HUES48 (cell line): Measurements from ENCODE around the gene RAD18.

ENCODE experiments used
- H3K27ac ChIP-seq: one replicate; pipeline ENCODE4 v1.7.0; 2013; ENCODE audit warnings: low read depth, low read length, inconsistent platforms
- H3K27me3 ChIP-seq: 2 replicates; pipeline ENCODE4 v1.6.1; 2013; ENCODE audit warnings: mild to moderate bottlenecking, low read length; ENCODE audit not compliant: control insufficient read depth, insufficient read depth
- H3K36me3 ChIP-seq: 2 replicates; pipeline ENCODE4 v1.6.1; 2013; ENCODE audit warnings: low read length; ENCODE audit not compliant: control insufficient read depth, insufficient read depth
- H3K4me1 ChIP-seq: 2 replicates; pipeline ENCODE4 v1.6.1; 2013; ENCODE audit warnings: mild to moderate bottlenecking, low read length; ENCODE audit not compliant: control insufficient read depth, insufficient read depth
- H3K4me3 ChIP-seq: 2 replicates; pipeline ENCODE4 v1.5.1; 2013; ENCODE audit warnings: mild to moderate bottlenecking, low read depth, low read length
- H3K9ac ChIP-seq: 2 replicates; pipeline ENCODE4 v1.6.1; 2013; ENCODE audit warnings: mild to moderate bottlenecking, low read depth, low read length, moderate library complexity
- H3K9me3 ChIP-seq: 2 replicates; pipeline ENCODE4 v1.6.1; 2013; ENCODE audit warnings: low read length; ENCODE audit not compliant: control insufficient read depth, insufficient read depth

RAD18 gene

DNA sequence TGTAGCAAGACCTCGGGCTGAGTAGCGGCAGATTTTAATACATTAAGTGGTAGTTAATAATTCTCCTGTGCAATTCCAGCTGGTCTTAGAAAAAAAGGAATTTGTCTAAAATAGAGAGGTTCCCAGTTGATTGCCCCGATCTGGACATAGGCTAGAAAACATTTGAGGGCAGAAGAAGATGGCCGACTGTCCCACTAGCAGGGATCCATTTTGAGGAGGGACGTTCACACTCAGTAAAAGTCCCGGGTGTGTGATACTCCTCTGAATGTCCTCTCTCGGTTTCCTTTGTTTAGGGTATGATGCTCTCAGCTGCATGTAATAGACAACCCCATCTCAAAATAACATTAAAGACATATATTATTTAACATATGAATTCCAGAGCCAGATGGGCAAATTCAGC lies 116.0 kb downstream of the RAD18 start:
- Histone ChIP-seq H3K4me1 (peaks cover 9% of the 10 kb centered on the region; the same call in 1 of the 2 replicates), H3K9ac (no peak overlapping the region), H3K27me3 (no peaks in the 10 kb centered on the region), H3K36me3 (no peaks in the 10 kb centered on the region), H3K27ac (no peak overlapping the region), H3K9me3 (no peaks in the 10 kb centered on the region), H3K4me3 (no peak overlapping the region)

DNA sequence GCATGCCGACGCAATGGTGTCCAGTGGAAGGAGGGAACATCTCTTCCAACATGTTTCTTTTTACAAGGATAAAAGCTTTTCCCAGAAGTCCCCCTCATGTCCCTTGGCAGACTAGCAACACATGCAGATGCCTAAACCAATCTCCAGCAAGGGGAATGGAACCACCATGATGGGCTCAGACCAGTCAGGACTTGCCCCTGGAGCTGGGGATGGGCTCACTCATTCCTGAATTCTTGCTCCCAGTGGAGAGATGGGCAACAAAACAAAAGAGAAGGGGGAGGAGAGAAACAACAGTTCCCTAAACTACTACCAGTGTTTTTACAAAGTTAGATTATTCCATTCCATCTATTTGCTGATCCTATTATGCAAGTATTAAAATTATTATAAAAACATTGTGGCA lies 117.1 kb downstream of the RAD18 start:
- no peaks in the 10 kb centered on the region for H3K9me3 ChIP-seq
- H3K36me3 ChIP-seq, result no peaks in the 10 kb centered on the region
- no peak overlapping the region for H3K9ac ChIP-seq
- peaks cover 9% of the 10 kb centered on the region; the same call in 1 of the 2 replicates for H3K4me1 ChIP-seq
- no peak overlapping the region for H3K4me3 ChIP-seq
- no peaks in the 10 kb centered on the region for H3K27me3 ChIP-seq
- peak overlapping the region; percentile 60 for H3K27ac ChIP-seq

DNA sequence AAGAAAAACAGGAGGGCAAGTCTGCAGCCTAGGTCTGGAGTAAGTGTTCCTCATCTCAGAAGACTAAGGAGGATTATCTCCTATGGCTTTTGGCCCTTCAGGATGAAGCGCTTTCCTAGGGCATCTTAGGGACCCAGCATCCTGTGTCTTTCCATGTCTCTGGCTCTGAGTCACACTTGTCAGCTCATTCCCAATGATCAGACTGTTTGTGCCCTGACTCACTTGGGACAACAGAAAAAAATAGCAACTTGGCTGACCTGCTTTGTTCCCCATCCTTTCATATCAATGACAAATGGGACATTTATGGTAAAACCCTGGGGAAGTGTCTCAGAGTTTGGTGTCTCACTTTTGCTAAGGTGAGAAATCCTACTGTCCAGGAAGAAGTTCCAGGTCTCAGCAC lies 117.6 kb downstream of the RAD18 start:
- Histone ChIP-seq H3K27ac (peak overlapping the region; percentile 60), H3K4me1 (peaks cover 9% of the 10 kb centered on the region; the same call in 1 of the 2 replicates), H3K4me3 (no peak overlapping the region), H3K27me3 (no peaks in the 10 kb centered on the region), H3K9me3 (no peaks in the 10 kb centered on the region), H3K9ac (no peak overlapping the region), H3K36me3 (no peaks in the 10 kb centered on the region)

DNA sequence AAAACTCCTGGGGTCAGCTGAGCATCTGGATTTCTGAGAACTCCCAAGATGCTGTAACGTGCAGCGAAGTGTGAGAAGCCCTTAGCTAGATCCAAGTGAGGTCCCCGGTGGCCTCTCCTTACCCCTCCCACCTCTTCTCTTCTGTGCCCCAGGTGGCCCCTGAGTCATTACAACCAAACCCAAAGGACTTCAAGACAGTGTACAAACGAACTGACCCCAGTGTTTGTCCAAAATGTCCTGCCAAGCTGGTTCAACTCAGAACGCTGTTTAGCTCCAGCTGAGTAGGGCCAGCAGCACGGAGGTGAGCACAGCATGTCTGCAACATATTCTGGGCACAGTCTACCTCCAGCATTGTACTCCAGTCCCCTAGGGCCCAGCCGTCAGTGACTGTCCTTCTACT lies 119.9 kb downstream of the RAD18 start:
- Histone ChIP-seq H3K27ac (no peak overlapping the region), H3K36me3 (no peaks in the 10 kb centered on the region), H3K4me1 (peaks cover 9% of the 10 kb centered on the region; the same call in 1 of the 2 replicates), H3K9ac (no peak overlapping the region), H3K27me3 (no peaks in the 10 kb centered on the region), H3K9me3 (no peaks in the 10 kb centered on the region), H3K4me3 (no peak overlapping the region)

DNA sequence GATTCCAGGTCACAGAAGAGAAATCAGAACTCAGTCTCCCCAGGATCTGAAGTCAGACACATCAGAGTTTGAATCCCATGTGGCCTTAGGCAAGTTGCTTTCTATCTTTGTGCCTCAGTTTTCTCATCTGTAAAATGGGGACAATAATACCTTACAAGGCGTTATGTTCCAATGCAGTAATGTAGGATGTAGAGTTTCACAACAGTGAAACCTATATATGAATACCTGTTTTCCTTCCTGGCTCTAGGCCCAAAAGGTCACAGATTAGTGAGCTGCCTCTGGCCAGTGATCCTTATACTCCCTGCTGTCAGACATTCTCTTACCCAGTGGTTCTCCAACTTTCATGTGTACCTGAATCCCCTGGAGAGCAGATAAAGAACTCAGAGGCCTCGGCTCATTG lies 121.0 kb downstream of the RAD18 start:
- Histone ChIP-seq H3K4me1 (peaks cover 9% of the 10 kb centered on the region; the same call in 1 of the 2 replicates), H3K9me3 (no peaks in the 10 kb centered on the region), H3K9ac (no peak overlapping the region), H3K27ac (no peak overlapping the region), H3K4me3 (no peak overlapping the region), H3K27me3 (no peaks in the 10 kb centered on the region), H3K36me3 (no peaks in the 10 kb centered on the region)

DNA sequence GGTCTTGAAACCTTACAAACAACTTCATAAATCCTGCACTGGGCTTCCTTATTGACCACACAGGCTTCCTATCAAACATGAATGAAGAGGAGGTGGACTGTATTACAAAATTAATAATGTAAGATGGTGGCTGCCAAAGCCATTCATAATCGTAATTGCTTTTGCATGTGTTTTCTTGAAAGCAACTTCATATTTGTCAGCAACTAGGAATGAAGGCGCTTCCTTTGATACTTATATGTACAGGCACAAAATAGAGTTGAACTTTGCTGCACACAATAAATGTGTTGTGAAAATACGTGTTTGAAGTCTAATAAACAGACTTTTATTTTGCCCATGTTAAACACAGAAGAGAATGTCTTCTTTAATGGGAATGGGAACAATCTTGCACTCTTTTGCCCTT lies 121.8 kb downstream of the RAD18 start:
- H3K27ac ChIP-seq, result no peak overlapping the region
- H3K36me3 ChIP-seq, result no peaks in the 10 kb centered on the region
- H3K9me3 ChIP-seq, result no peaks in the 10 kb centered on the region
- H3K4me3 ChIP-seq, result no peak overlapping the region
- no peak overlapping the region for H3K9ac ChIP-seq
- peaks cover 7% of the 10 kb centered on the region; the same call in 1 of the 2 replicates for H3K4me1 ChIP-seq
- no peaks in the 10 kb centered on the region for H3K27me3 ChIP-seq

DNA sequence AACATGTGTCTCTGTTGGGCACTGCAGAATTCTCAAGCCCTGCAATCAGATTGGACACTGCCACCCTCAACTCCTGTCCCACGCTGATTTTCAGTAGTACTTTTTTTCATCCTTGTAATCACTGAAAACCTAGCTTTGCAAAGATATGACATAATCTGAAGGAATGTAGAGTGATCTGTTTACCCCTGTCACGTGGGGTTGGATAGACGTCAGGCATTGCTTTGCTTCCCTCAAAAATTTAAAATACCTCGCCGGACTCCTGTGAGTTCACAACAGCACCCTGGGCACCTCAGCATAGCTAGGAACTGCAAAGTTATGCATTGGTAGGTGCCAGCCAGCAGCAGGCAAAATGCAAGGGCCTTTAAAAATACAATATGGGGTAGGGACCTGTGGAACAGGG lies 122.7 kb downstream of the RAD18 start:
- Histone ChIP-seq H3K4me3 (no peak overlapping the region), H3K27ac (no peak overlapping the region), H3K27me3 (no peaks in the 10 kb centered on the region), H3K9ac (no peak overlapping the region), H3K36me3 (no peaks in the 10 kb centered on the region), H3K4me1 (no peaks in the 10 kb centered on the region), H3K9me3 (no peaks in the 10 kb centered on the region)

DNA sequence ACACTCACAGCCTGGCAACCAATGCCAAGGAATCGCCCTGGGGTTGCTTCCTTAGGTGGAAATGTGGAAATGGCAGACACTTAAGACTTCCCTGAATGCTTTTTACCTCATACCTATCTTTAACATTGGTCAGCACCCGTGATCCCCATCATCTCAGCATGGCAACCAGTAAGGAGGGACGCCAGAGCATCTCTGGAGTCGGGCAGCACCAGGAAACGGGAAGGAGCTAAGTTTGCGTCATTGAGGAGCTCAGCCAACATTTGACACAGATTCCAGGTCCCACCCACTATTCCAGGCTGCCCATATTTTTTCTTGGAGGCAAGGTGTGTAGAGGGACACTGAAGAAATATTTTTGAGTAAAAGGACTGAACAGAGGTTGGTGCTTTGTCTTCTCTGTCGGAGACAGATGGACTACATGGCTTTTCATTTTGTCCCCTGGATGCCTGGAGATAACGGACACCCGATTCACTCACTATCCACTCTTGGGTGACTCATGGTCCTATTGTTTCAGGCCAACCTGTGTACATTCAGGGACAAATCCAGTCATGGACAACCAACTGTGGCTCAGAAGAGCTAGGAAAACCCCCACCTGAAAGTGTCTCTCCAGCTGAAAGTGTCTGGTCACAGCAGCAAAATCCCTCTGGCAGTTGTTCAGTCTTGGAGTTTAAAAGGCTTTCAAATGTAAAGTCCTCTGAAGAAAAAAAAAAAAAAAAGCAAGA lies 123.5 kb downstream of the RAD18 start:
- H3K27ac ChIP-seq, result no peak overlapping the region
- no peak overlapping the region for H3K4me3 ChIP-seq
- H3K27me3 ChIP-seq, result no peaks in the 10 kb centered on the region
- H3K9me3 ChIP-seq, result no peaks in the 10 kb centered on the region
- no peaks in the 10 kb centered on the region for H3K4me1 ChIP-seq
- no peaks in the 10 kb centered on the region for H3K36me3 ChIP-seq
- H3K9ac ChIP-seq, result no peak overlapping the region

DNA sequence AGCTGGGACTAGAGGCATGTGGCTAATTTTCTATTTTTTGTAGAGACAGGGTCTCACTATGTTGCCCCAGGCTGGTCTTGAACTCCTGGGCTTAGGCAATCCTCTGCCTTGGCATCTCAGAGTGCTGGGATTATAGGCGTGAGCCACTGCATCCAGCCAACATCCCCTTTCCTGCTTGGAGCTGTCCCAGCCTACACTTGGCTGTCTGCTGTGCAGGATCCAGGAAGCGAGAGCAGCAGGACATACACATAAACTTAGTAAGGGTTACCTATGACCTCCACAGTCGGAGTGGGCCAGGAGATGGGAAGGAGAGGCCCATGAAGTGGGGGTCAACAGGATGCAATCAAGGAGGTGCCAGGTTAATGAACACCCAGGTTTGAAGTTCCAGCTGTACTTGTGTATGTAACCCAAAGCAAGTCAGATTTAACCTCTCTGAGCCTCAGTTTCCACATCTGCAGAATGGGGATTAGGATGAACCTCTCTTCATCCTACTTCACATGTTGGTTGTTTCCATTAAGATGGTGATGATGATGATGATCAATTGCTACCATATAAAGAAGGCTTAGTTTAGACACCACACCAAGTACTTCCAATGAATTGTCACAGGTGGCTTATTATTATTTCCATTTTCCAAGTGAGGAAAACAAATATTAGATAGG lies 124.4 kb downstream of the RAD18 start:
- H3K9ac ChIP-seq, result no peak overlapping the region
- H3K27me3 ChIP-seq, result no peaks in the 10 kb centered on the region
- H3K4me1 ChIP-seq, result no peaks in the 10 kb centered on the region
- H3K27ac ChIP-seq, result no peak overlapping the region
- no peaks in the 10 kb centered on the region for H3K9me3 ChIP-seq
- no peaks in the 10 kb centered on the region for H3K36me3 ChIP-seq
- H3K4me3 ChIP-seq, result no peak overlapping the region

DNA sequence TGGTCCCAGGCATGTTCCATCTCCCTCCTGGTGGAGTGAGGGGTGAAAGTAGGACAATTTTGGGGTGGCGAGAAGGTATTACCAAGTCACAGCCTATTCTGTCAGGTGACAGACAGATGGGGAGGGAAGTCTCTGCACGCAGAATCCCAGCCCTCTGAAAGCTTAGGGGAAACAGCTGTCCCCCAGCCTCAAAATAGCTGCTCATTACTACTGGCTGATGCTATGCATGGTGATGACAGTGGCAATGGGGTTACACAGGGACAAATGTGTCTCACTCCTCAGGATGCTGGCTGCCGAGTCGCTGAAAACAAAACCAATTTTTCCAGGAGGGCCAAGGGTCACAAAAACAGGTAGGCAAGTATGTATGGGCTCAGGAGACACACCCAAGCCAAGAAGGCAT lies 125.0 kb downstream of the RAD18 start:
- Histone ChIP-seq H3K9me3 (no peaks in the 10 kb centered on the region), H3K4me1 (no peaks in the 10 kb centered on the region), H3K27me3 (no peaks in the 10 kb centered on the region), H3K4me3 (no peak overlapping the region), H3K9ac (no peak overlapping the region), H3K36me3 (no peaks in the 10 kb centered on the region), H3K27ac (no peak overlapping the region)

DNA sequence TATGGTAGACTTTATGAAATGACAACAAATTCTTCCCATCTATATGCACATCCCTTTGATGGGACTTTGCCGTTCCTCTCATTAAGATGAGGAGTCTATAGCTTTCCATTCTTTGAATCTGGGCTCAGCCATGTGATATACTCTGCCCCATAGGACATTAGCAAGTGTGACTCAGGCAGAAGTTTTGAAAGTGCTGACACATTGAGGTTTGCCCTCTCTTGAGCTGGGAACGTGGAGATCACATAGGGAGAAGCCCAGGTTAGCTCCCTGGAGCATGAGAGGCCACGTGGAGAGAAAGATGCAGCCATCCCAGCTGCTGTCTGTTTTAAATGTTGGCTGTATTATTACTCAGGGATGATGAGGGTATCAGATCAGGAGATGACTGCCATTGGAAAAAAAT lies 126.1 kb downstream of the RAD18 start:
- no peaks in the 10 kb centered on the region for H3K4me1 ChIP-seq
- no peak overlapping the region for H3K4me3 ChIP-seq
- no peaks in the 10 kb centered on the region for H3K27me3 ChIP-seq
- no peak overlapping the region for H3K9ac ChIP-seq
- H3K36me3 ChIP-seq, result no peaks in the 10 kb centered on the region
- H3K27ac ChIP-seq, result no peak overlapping the region
- H3K9me3 ChIP-seq, result no peaks in the 10 kb centered on the region
